GM21825 (cell line): ENCODE measurements around the gene ASCC3.
A peak's percentile ranks its signal among the peaks of the same experiment; 100 is the strongest.

ENCODE experiments used
- ATAC-seq: cut with Tn5 transposase; IDR thresholded peaks from one replicate; pipeline ENCODE4 v1.9.1; 2021; ENCODE audit warnings: mild to moderate bottlenecking, moderate library complexity; ENCODE audit not compliant: unreplicated experiment

Gene ASCC3

GRCh38 chr6:100468016-100468622 lies 413.0 kb downstream of the ASCC3 start:
- no peak for ATAC-seq

DNA sequence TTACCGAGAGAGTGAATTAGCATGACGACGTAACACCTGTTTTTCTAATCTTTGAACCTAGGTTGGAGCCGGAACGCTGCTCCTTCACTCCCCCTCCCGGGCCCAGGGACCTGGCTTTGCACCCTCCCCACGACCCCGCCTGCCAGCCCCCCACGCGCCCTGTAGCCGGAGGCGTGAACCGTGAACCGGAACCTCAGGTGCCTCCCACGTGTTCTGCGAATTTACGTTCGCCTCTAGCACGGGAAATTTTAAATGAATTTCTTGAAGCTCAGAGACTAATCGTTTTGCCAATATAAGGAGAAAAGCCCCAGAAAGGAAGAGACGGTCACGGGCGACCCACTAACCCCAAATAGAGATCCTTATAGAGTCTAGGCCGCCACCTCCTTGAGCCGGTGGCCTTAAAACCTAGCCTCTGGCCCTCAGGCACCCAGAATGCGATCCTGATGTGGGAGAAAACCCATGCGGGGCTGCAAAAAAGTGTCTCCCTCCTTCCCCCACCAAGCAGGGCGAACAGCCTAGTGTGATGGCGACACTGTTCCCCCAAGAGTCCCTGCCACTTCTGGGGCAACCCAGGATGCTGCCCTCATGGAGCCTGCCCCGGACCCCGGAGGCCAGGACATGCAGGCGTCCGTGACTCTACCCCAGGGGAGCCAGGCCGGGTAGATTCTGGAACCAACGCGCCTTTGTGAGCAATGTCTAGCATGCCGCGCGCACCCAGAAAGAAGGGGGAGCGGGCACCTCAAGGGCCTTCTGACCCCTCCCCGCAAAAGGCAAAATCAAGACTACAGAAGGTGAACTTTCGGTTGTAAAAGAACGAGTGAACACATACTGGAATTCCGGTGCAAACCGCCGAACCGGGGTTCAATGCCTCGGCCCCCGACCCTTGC lies 413.8 kb downstream of the ASCC3 start:
- no peak for ATAC-seq

- ATAC-seq = no peak
These were observed 414.6 kb downstream of the ASCC3 start for GRCh38 chr6:100466410-100467128.

DNA sequence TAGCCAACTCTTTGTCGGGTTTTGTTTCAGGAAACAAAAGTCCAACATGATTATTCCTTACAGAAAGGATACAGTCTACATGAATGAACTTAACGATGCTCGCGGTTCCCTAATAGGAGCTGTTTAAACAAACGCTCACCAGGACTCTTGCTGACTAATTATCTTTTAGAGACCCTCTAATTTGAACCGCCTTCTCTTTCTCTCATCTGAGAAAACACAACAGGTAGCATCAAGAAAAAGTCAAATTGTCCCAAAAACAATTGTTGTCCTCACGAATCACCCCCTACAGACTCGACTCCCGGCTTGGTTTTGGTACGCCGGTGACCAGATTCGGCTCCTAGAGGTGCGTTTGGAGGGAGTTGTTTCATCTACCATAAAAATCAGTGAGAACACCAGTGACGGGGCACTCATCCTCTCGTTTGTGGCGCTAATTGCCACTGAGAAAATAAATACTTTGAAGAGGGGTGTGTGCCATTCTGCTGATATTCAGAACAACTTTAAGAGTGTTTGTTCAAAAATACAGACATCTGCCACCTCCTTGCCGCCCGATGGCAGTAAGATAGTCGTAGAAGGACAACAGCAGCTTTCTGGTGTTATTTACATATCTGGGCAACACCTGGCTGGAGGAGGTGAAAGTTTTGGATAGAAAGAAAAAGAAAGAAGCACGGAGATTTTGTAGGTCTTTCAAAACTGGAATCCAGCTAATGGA lies 415.3 kb downstream of the ASCC3 start:
- no peak for ATAC-seq

DNA sequence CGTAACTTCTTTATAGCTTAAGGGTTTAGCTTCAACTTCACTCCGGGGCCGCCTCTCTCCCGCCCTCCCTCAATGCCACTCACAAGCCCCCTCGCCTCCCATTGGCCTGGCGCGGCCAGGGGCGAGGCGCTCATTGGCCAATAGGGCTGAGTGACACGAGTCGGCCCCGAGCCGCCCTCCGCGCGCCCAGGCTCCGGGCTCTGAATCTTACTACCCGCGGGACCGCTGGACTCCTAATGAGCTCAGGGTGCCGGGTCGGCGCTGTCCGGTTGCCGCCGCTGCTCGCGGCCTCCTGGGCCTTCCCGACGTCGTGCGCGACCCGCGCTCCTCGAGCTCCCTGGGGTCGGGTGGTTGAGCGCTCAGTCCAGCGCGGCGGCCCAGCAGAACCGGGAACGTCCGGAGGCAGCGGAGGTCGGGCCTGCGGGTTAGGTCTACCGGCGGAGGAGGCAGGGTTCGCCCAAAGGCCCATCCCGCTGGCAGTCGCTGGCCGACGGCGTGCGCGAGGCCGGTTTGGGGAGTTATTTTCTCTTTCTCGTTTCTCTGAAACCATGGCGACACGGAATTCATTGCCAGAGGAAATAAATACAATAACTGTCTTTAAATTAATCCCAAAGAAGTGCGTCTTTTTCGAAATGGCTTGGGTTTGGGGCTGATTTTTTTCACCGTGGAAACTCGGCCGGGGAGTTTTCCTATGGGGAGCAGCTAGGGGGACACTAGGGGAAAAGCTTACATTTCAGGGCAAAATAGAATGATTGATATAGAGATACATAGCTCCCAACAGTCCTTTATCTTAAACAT lies 416.0 kb downstream of the ASCC3 start, which contains the start of gene SIM1:
TSS of gene SIM1 (minus strand) at position 19 of the 798 bp plus-strand sequence. CDS start 1,453 bp downstream, outside the sequence.
- ATAC-seq = peak; percentile 64

DNA sequence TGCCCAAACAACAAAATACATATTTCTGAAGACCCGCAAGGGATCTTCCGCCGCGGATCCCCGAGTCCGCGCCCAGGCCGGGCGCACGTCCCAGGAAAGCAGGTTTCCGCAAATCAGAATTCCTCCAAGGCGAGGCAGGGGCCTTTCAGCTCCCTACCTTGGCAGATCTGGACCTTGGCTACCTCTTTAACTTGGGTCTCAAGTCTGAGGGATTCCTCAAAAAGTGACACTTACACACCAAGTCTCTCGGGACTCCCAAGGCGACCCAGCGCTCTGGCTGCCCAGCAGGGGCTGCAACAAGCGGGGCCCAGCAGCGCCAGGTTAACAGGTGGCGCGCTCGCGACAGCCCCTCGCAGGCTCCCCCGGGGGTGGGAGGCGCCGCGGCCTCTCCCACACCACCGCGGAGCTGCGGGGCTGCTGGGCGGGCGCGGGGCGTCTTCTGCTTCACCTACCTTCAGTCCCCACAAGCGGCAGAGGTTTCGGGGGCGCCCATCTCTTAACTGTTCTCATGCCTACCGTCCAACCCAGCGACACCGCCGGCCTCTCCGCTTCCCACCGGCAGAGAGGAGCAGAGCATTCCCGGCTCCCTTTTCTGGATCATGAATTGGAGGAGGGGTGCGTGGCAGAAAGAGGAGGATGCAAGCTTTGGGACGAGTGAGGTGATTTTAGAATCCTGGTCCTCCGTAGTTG lies 416.8 kb downstream of the ASCC3 start:
- no peak for ATAC-seq

DNA sequence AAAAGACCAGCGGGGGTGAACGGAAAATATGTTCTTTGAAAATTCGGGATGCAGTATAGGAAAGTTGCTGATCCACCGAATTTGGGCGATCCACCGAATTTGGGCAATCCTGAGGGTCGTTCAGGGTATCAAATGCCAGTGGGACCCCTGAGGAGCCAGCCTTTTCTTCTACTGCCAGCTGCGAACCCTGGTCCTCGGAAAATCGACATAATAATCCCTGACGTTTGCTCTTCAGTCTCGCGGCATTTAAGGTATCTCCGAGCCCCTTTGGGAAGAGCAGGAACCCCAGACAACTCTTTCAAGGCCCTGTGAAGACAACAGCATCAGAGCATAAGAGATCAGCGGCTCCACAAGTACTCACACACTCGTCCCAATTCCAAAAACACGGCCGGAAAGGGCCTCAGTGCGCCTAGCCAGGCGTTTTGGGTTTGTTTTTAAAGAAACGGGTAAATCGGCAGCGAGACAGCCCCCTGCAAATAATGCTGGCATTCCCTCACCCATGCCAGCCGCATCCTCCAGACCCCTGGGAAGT lies 417.4 kb downstream of the ASCC3 start:
- no peak for ATAC-seq

- ATAC-seq = no peak
These were observed 418.2 kb downstream of the ASCC3 start for GRCh38 chr6:100462706-100463629.

- ATAC-seq = no peak
These were observed 419.0 kb downstream of the ASCC3 start for GRCh38 chr6:100461917-100462705.

GRCh38 chr6:100461278-100461916 lies 419.7 kb downstream of the ASCC3 start:
- ATAC-seq = no peak

- ATAC-seq = no peak
These were observed 420.4 kb downstream of the ASCC3 start for GRCh38 chr6:100460650-100461204.

GRCh38 chr6:100459592-100460184 lies 421.4 kb downstream of the ASCC3 start:
- ATAC-seq = no peak

GRCh38 chr6:100458841-100459591 lies 422.1 kb downstream of the ASCC3 start:
- ATAC-seq = no peak
